ENCODE measurements around the gene ENOX1.

ENOX1 gene

GRCh38 chr13:43770871-43771270, 15.9 kb downstream of the ENOX1 start:
- TF ChIP-seq REST (IDR thresholded peaks at IDR 0.05; ENCODE audit: insufficient read depth in 1 of 2, low read depth in 2 of 2, low read length in 2 of 2) = no peak
- TF ChIP-seq POLR2AphosphoS5 (IDR thresholded peaks at IDR 0.05; ENCODE audit: low read depth, low read length) = no peak
- no peak for TF ChIP-seq SIN3A (IDR thresholded peaks at IDR 0.05; ENCODE audit: borderline replicate concordance, insufficient read depth, low read length)
- TF ChIP-seq FOXP2 (optimal IDR thresholded peaks at IDR 0.05; ENCODE audit: borderline replicate concordance, extremely low read depth, extremely low read length, insufficient read depth) = no peak
- no peak for TF ChIP-seq TAF1 (IDR thresholded peaks at IDR 0.05; ENCODE audit: borderline replicate concordance, insufficient read depth, low read length)

GRCh38 chr13:43769529-43769928, 17.2 kb downstream of the ENOX1 start:
- TF ChIP-seq SIN3A (IDR thresholded peaks at IDR 0.05; ENCODE audit: borderline replicate concordance, insufficient read depth, low read length) = no peak
- no peak for TF ChIP-seq TAF1 (IDR thresholded peaks at IDR 0.05; ENCODE audit: borderline replicate concordance, insufficient read depth, low read length)
- no peak for TF ChIP-seq REST (IDR thresholded peaks at IDR 0.05; ENCODE audit: insufficient read depth in 1 of 2, low read depth in 2 of 2, low read length in 2 of 2)
- TF ChIP-seq FOXP2 (optimal IDR thresholded peaks at IDR 0.05; ENCODE audit: borderline replicate concordance, extremely low read depth, extremely low read length, insufficient read depth) = no peak
- TF ChIP-seq POLR2AphosphoS5 (IDR thresholded peaks at IDR 0.05; ENCODE audit: low read depth, low read length) = no peak

DNA sequence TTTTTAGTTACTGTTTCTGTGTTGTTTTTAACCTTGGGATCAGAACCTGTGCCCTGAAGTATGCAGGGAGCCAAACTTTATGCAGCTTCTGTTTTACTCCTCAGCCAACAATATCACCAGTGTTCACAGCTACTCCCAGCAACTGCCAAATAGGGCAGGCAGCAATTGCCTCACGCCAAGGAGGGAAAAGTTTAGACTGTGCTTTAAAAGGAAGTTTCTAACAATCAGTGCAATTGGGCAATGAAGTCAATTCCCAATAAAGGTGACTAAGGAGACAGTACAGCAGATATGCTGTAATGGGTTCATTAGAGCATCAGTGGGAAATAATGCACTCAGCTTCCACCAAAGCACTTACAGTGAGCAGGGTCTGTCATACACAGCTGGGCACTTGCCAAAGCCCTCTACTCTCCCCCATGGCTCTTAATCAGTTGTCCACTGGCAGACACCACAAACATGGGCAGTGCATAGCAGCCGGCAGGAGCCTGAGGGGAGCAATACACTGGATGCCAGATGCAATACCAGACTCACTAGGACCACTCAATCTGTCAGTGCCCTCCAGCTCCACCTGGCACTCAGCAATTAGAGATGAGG, 19.3 kb downstream of the ENOX1 start:
- TF ChIP-seq POLR2AphosphoS5 (IDR thresholded peaks at IDR 0.05; ENCODE audit: low read depth, low read length) = no peak
- TF ChIP-seq REST (IDR thresholded peaks at IDR 0.05; ENCODE audit: insufficient read depth in 1 of 2, low read depth in 2 of 2, low read length in 2 of 2) = no peak
- no peak for TF ChIP-seq FOXP2 (optimal IDR thresholded peaks at IDR 0.05; ENCODE audit: borderline replicate concordance, extremely low read depth, extremely low read length, insufficient read depth)
- TF ChIP-seq TAF1 (IDR thresholded peaks at IDR 0.05; ENCODE audit: borderline replicate concordance, insufficient read depth, low read length) = no peak
- no peak for TF ChIP-seq SIN3A (IDR thresholded peaks at IDR 0.05; ENCODE audit: borderline replicate concordance, insufficient read depth, low read length)

GRCh38 chr13:43766725-43767124, 20.0 kb downstream of the ENOX1 start:
- TF ChIP-seq POLR2AphosphoS5 (IDR thresholded peaks at IDR 0.05; ENCODE audit: low read depth, low read length) (no peak), FOXP2 (optimal IDR thresholded peaks at IDR 0.05; ENCODE audit: borderline replicate concordance, extremely low read depth, extremely low read length, insufficient read depth) (no peak), TAF1 (IDR thresholded peaks at IDR 0.05; ENCODE audit: borderline replicate concordance, insufficient read depth, low read length) (no peak), SIN3A (IDR thresholded peaks at IDR 0.05; ENCODE audit: borderline replicate concordance, insufficient read depth, low read length) (no peak), REST (IDR thresholded peaks at IDR 0.05; ENCODE audit: insufficient read depth in 1 of 2, low read depth in 2 of 2, low read length in 2 of 2) (no peak)

All from PFSK-1 (cell line).